Measurements from ENCODE around the gene CCDC69. TPM values are rescaled to one million over a fixed set of nuclear protein-coding genes. Genes with fewer than 3 reads are reported as not detected.

Gene CCDC69
- total RNA-seq, 1 donor from 2014 or later: 0.07 TPM

DNA sequence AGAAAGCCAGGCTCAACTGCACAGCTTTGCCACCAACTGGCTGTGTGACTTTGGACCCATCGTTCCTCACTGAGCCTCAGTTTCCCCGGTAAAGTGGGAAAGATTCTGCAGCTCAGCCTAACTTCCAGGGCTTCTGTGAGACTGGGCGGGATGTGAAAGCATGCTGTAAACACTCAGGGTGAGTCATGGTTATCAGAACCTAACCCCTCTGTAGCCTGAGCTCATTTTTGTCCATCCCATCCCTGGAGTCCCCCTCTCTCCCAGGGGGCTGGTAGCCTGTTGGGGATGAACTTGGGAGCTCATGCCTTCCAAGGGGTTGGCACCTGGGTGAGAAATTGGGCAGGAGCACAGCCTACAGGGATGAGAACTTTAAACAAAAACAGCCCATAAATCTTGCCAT is 2.3 kb downstream of the CCDC69 start:
- no peak overlapping the region for H3K27ac ChIP-seq
- H4K20me1 ChIP-seq (ENCODE audit: low read depth): peaks cover 3% of the 10 kb centered on the region
- peaks cover 33% of the 10 kb centered on the region for H3K27me3 ChIP-seq
- H3K4me3 ChIP-seq: no peak overlapping the region
- H3K4me3 Mint-ChIP-seq: no peak overlapping the region
- H3K4me1 Mint-ChIP-seq: peaks cover 8% of the 10 kb centered on the region
- no peaks in the 10 kb centered on the region for H3F3A ChIP-seq (ENCODE audit: low read depth)
- no peaks in the 10 kb centered on the region for H3K4me1 ChIP-seq
- H3K27ac Mint-ChIP-seq: no peak overlapping the region
- DNase-seq (ENCODE audit: low spot score): no peak
- no peaks in the 10 kb centered on the region for H3K9me3 Mint-ChIP-seq
- H2AFZ ChIP-seq (replicated peaks): no peak overlapping the region
- H3K79me2 ChIP-seq (ENCODE audit: low read depth): no peaks in the 10 kb centered on the region
- H3K4me2 ChIP-seq: no peak overlapping the region
- H3K36me3 Mint-ChIP-seq: no peaks in the 10 kb centered on the region
- H3K9ac ChIP-seq: no peak overlapping the region
- peaks cover 17% of the 10 kb centered on the region for H3K27me3 Mint-ChIP-seq (ENCODE audit: insufficient read depth, low read depth)
- no peak for TF ChIP-seq EZH2phosphoT487 (IDR thresholded peaks at IDR 0.05)
- TF ChIP-seq, protein P1, sequence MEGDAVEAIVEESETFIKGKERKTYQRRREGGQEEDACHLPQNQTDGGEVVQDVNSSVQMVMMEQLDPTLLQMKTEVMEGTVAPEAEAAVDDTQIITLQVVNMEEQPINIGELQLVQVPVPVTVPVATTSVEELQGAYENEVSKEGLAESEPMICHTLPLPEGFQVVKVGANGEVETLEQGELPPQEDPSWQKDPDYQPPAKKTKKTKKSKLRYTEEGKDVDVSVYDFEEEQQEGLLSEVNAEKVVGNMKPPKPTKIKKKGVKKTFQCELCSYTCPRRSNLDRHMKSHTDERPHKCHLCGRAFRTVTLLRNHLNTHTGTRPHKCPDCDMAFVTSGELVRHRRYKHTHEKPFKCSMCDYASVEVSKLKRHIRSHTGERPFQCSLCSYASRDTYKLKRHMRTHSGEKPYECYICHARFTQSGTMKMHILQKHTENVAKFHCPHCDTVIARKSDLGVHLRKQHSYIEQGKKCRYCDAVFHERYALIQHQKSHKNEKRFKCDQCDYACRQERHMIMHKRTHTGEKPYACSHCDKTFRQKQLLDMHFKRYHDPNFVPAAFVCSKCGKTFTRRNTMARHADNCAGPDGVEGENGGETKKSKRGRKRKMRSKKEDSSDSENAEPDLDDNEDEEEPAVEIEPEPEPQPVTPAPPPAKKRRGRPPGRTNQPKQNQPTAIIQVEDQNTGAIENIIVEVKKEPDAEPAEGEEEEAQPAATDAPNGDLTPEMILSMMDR (IDR thresholded peaks at IDR 0.05): no peak
- TF ChIP-seq EZH2 (IDR thresholded peaks at IDR 0.05): no peak
- no peaks in the 10 kb centered on the region for H3K36me3 ChIP-seq
- no peaks in the 10 kb centered on the region for H3K9me3 ChIP-seq (ENCODE audit: low read depth)

DNA sequence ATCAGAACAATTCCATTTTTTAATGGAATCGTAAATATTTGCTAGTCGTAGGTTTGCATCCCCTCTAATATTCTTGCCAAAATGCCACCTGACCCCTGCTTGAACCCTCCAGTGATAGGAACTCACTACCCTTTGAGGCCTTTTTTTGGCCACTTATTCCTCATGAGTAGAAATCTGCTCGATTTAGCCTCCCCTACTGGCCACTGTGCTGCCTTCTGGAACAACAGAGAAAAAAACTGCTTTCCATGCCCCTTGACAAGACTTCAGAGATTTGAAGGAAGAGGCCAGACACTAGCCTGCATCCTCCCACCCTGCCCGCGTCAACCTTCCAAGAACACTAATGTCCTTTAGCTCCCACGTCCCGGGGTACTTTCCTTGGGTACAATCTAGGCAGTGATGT is 4.1 kb downstream of the CCDC69 start:
- Histone ChIP-seq H3K4me1 (no peaks in the 10 kb centered on the region), H3K36me3 (no peaks in the 10 kb centered on the region), H3K9ac (no peak overlapping the region), H3F3A (ENCODE audit: low read depth) (no peaks in the 10 kb centered on the region), H4K20me1 (ENCODE audit: low read depth) (peaks cover 3% of the 10 kb centered on the region), H3K4me3 (no peak overlapping the region), H2AFZ (replicated peaks) (no peak overlapping the region), H3K4me2 (no peak overlapping the region), H3K27ac (no peak overlapping the region), H3K27me3 (peaks cover 33% of the 10 kb centered on the region), H3K79me2 (ENCODE audit: low read depth) (no peaks in the 10 kb centered on the region), H3K9me3 (ENCODE audit: low read depth) (no peaks in the 10 kb centered on the region)
- H3K4me1 Mint-ChIP-seq: peaks cover 3% of the 10 kb centered on the region
- H3K27ac Mint-ChIP-seq: no peak overlapping the region
- no peaks in the 10 kb centered on the region for H3K36me3 Mint-ChIP-seq
- no peaks in the 10 kb centered on the region for H3K9me3 Mint-ChIP-seq
- TF ChIP-seq, protein P1 (IDR thresholded peaks at IDR 0.05): peak; percentile 31
- no peak for TF ChIP-seq EZH2 (IDR thresholded peaks at IDR 0.05)
- DNase-seq (ENCODE audit: low spot score): no peak
- H3K4me3 Mint-ChIP-seq: no peak overlapping the region
- H3K27me3 Mint-ChIP-seq (ENCODE audit: insufficient read depth, low read depth): peaks cover 15% of the 10 kb centered on the region

DNA sequence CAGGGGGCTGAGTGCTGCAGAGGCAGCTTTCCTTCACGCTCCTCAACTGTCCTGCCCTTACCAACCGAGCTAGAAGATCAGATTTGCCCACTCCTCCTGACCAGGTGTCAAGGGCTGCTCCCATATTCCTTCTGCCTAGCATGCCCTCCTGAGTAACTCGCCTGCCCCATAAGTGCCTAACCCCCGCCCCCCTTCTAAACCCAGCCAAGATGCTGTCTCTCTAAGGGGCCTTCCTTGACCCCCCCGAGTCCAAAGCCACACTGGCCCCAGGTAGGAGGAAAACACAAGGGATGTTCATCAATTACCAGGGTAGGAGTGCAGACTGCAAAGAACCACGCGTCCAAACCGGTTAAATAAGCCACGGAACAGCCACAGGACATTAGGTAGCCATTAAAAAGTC is 4.8 kb downstream of the CCDC69 start:
- Histone ChIP-seq H4K20me1 (ENCODE audit: low read depth) (peaks cover 3% of the 10 kb centered on the region), H3K4me1 (no peaks in the 10 kb centered on the region), H3K27me3 (peaks cover 33% of the 10 kb centered on the region), H3K9ac (no peak overlapping the region), H2AFZ (replicated peaks) (no peak overlapping the region), H3K27ac (no peak overlapping the region), H3K36me3 (no peaks in the 10 kb centered on the region), H3K9me3 (ENCODE audit: low read depth) (no peaks in the 10 kb centered on the region), H3K4me2 (no peak overlapping the region), H3F3A (ENCODE audit: low read depth) (no peaks in the 10 kb centered on the region), H3K4me3 (no peak overlapping the region), H3K79me2 (ENCODE audit: low read depth) (no peaks in the 10 kb centered on the region)
- no peak overlapping the region for H3K4me3 Mint-ChIP-seq
- no peaks in the 10 kb centered on the region for H3K9me3 Mint-ChIP-seq
- peaks cover 7% of the 10 kb centered on the region for H3K4me1 Mint-ChIP-seq
- TF ChIP-seq EZH2phosphoT487 (IDR thresholded peaks at IDR 0.05) (no peak), EZH2 (IDR thresholded peaks at IDR 0.05) (no peak)
- TF ChIP-seq, protein P1 (IDR thresholded peaks at IDR 0.05): no peak
- peaks cover 15% of the 10 kb centered on the region for H3K27me3 Mint-ChIP-seq (ENCODE audit: insufficient read depth, low read depth)
- H3K27ac Mint-ChIP-seq: no peak overlapping the region
- DNase-seq (ENCODE audit: low spot score): no peak
- no peaks in the 10 kb centered on the region for H3K36me3 Mint-ChIP-seq

Data from neural progenitor cell (in vitro differentiated cells).